HG02884 (cell line): ENCODE results near the gene CREB5.

Source experiments
- ATAC-seq: cut with Tn5 transposase; IDR thresholded peaks from one replicate; pipeline ENCODE4 v1.9.1; 2021; ENCODE audit warnings: mild to moderate bottlenecking, moderate library complexity; ENCODE audit not compliant: unreplicated experiment

CREB5 gene

DNA sequence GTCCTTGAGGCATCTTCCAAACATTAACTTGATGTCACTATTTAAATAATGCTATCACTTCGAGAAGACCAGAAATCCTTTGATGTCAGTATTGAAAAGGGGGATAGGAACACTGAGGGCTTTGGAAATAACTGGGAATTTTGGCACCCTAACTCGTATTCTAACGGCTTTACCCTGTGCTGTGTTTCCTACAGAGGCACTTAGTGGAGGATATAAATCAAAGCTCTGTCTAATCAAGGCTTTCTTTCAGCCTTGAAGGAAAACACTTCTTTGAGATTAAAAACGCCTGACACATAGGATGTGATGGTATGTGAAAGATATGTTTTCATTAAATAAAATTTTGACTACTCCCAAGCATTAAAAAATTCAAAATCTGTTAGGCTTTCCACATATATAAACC is 62.3 kb downstream of the CREB5 start:
- no peak for ATAC-seq

DNA sequence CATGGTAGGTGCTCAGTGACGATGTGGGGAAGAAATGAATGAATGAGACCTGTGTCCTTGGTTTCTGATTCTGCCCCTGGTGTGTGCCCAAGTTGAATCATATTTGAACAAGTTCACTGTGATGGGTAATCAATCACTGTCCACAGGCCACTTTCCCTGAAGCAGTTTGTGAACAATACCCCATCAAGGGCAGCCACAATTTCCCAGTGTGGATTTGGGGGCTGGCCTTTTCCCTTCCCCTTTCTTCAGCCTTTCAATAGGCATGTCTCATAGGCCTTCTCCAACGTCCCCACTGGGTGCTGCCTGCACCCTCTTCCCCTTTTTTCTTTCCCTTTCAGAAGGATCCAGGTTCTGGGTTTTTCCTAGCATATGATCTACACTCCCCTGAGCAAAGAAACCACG is 64.7 kb downstream of the CREB5 start:
- no peak for ATAC-seq

DNA sequence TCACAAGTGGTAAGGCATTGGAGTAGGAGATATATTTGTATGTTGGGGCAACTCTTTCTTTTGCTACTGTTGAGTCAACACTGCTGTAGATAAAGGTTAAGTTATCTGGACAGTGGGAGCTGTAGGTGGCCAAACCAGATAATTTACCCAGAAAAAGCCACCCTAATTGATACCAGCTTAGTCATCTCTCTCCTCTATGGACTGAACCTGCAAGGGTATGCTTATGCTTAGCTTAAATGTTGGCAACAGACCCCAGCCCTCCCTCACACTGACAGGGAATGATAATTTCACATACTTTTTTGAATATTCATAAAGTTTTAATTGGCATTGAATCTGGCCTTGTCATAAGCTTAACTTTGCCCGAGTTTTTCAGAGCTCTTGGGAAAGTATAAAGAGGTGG is 66.3 kb downstream of the CREB5 start:
- ATAC-seq: no peak

DNA sequence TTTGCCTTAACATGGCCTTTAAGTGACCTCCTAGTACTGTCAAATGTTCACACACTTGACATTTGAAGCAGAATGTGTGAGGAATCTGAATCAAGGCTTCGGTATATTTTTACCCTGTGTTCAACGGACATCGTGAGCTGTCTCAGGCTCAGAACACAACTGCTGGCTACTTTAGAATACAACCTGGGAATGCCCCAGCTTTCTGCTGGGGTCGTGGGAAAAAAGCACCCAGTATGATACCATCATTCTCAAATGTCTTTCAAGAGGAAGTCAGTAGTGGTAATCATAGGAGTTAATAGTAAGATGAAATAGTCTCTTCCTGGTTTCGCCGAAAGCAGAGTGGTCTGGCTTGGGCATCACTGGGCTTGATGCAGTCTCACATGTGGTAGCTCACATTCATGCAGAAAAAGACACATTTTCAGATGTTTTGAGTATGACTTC is 67.2 kb downstream of the CREB5 start:
- peak; percentile 55 for ATAC-seq

DNA sequence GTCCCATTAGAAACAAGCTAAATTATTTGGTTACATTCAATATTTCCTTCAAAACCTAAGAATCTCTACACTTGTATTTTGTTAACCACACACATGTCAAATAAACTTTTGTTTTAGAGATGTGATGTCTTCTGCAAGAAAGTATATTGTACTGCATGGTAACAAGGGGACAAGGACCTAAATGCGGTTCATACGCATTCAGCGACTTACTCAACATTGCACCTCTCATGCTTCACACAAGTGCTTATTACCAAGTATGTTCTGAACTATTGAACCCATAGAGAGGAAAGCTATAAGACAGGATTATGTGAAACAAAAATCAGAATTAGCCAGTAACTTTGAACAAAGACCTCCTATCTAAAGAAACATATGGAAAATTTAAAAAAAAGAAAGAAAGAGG is 68.3 kb downstream of the CREB5 start:
- no peak for ATAC-seq

DNA sequence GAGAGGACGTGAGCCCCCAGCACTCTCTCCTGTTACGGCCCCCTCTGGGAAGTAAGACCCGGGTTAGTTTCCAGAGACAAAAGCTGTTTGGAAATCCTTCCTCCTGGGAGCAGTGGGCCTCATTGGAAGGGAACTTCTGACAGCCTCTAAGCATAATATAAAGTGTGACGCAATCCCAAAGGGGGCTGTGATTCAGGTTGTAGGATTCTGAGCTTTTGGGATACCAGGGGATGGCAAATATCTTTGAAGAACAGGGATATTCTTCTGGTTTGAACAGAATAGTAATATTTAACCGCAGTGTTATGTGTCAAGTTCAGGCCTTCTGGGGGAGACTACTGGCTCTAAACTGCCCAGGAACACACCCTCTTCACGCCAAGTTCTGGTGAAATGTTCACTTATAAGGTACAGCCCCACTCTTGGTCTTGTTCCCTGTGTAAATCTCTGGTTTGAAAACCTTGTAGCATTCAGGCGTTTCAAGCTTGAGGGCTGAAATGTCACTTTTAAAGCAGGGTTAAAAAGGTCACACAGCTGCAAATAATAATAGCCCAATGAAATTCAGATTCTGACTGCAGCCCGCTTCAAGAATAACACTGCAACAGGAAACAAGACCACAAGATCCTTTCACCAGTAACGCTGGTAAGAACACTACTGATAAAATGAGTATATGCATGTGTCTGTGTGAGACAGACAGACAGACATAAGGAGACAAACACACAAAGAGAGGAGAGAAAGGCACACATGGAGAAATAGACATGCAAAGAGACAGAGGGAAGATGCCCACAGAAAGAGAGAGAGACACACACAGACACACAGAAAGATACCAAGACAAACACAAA is 69.0 kb downstream of the CREB5 start:
- peak; percentile 73 for ATAC-seq

DNA sequence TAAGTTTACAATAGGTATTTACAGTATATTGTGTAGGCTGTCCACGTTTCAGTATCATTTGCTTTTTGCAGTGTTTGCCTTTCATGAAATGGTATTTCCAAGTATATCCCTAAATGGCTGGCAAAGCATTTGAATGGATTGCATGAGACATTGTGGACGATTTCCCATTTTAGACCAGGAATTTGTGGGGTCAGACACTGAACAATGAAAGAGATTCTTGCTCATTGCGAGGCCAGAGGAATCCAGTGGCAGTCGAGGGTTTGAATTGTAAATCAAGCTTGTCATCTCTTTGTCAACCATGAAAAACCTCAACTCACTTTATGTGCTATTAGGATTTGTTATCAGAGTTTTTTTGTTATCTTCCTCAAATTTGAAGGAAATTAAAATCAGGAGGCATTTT is 70.8 kb downstream of the CREB5 start:
- no peak for ATAC-seq

DNA sequence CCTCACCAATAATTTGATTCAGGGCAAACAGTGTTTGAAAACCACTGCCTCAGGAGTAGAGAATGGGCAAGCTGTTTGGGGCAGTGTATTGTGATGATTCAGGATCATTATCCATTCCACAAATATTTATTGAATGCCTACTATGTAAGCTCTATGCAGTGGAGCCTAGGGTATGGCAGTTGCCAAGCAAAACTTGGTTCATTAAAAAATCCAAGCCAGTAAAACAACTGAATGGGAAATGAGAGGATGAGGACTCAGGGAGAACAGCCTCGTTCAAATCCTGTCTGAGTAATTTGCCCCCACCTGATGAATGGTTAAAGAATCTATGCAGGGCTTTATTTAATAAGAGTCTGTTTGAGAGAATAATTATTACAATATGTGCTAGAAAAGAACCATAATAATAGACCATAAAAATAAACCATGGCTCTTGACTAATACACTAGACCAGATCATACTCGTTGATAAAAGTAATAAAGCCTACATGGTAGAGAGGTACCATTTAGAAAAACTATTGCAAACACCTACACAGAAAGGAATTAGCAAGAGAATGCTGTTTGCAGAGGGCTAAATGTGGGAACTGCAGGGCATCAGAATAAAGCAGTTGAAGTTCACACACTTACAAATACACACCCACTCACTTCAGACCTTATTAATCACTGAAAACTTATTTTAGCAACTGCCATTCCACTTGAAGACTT is 71.7 kb downstream of the CREB5 start:
- no peak for ATAC-seq

DNA sequence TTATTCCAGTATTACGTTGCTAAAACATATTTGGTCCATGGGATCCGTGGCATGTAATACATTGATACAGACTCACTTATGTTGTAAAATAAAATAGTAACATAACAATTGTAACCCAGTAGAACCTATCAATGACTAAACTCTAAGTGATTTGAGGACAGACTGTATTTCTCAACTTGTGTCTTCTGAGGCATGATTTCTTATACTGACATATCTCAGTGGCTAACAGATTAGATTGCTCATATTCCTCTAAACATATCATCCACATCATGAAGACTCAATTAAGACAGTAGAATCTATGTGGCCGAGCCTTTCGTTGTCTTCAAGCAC is 72.3 kb downstream of the CREB5 start:
- ATAC-seq: no peak

DNA sequence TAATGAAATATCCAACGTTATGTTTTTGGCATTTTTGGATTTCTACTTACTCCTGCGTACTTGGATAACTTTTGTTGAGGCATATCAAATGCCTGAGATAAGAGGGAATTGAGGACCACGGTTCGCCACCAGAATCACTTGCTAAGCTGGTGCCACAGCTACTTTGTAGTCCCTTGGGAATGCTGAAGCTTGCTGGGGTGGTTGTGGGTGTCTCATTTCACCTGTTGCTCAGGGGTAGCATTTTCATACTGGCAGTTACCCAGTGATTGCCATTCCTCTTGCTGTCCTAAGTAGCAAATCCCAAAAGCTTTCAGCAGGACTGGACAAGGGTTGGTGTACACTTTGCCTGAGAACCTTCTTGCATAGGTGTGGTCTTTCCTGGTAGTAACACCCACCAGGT is 75.2 kb downstream of the CREB5 start:
- no peak for ATAC-seq

DNA sequence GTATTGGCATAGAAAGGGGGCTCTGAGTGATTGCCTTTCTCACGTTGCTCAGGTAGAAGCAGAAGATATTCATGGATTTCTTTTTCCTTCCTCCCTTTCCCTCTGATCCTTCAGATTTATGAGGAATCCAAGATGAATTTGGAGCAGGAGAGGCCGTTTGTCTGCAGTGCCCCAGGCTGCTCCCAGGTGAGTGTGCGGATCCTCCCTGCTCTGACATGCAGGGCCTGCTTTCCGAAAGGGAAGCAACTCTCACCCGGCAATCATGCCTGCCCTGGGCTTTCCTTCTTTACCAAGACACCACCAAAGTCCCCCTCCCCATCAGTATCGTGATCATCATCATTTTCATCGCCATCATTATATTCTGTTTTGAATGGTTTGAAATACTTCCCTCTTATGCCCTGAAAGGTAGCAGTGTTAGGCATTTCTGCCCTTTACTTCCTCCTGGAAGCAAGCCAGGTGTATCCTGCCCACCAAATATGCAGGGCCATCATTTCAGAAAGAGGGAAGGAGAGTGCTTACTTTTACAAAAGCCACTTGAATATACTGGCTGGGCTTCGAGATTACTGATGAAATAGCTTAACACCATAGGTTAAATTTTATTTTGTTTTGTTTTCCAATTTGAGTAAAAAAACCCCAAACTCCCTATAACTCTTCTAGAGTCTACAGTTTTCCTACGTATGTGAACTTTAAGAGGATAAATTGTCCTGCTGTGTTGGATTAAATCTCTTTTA is 75.9 kb downstream of the CREB5 start:
- no peak for ATAC-seq

DNA sequence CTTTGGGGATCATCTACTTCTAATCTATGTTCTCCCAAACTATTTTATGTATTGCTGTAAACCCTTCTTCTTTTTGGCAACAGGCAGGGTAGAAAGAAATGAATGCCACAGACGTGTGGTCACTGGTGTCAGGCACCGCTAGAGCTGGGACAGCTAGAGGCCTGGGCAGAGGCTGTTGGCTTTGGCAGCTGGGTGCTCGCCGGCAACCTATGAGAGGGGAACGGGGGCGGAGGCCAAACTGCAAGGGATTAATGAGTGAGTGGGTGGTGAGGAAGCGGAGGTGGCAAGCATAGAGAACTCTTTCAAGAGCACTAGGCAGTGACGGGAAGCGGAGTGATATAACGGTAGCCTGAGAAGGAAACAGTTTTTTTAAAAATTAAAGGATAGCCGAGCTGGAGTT is 78.5 kb downstream of the CREB5 start:
- ATAC-seq: no peak

DNA sequence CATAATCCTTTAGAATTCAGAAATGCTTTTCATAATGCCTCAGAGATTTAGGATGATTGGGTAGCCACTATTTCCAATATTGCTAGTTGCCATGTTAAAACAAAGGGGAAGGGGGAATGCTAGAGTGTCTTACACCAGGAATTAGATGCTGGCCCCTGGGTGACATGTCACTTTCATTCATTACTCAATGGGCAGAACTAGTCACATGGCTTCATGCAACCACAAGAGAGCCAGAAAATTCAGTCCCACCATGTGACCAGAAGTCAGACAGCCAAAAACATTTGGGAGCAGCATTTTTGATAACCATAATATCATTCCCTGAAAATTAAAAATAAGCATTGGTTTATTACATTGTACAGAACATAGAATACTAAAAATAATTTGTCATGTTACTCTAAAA is 81.2 kb downstream of the CREB5 start:
- ATAC-seq: no peak

DNA sequence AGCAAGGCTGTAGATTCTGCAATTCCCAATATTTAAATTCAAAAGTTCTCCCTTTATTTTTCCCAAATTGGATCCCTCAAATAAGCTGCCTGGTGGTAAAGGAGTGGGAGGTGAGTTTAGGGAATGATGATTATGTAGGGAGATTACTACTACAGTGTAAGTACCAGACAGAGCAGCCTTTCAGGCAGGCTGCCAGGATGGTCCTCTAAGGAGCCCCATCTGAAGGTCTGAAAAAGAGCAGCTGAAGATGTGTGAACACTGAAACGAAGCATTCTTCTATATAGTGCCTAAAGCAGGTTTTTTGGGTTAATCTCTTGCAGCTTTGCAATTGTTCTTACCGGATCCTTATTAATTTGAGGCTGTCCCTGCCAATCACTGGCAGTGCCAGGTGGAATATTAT is 84.7 kb downstream of the CREB5 start:
- ATAC-seq: no peak

DNA sequence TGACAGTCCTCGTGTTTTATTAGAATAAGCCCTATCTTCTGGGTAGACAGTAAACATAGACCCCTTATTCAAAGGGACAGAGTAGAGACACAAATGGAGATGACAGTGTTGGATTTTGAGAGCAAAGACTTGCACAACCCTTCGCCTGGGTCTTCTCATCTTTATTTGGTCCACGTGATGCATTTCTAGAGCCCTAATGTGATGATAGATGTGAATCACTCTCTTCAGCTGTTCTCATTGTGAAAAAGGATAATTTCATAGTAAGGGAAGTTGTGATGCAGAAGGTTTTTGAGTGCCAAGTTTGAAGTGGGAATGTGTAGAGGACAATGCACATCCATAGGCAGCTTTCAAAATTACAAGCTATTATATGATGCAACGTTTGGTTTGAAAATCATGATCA is 86.3 kb downstream of the CREB5 start:
- ATAC-seq: no peak

DNA sequence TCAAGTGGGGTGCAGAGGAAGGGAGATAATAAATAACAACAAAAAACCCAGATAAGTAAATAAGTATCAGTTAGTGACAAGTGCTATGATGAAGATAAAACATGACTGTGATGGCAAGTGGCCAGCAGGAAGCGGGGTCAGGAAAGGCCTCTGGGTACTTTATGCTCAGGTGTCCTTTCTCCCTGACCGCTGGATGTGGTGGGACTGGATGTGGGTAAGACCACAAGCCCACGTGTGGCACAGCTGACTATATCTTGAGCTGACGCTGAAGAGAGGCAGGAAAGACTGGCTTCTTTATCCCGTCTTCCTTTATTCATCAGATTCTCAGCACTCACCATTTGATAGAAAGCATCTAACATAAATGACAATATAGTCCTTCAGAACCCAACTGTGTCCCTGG is 87.8 kb downstream of the CREB5 start:
- ATAC-seq: no peak

DNA sequence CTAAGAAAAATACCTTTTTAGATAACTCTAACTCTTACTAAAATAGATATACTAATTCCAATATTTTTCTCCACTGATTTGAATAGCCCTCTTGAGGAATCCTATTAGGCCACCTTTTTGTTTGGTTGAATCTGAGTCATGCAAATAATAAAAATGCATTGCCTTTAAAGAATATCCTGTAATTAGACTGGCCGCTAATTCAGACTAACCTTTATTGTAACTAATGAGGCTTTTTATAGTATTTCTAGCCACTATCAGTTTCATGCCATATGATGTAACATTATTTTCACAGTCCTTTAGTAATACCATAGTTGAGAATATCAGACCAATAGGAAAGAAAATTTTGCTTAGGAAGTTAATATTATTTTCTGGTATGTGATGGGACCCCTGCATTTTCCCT is 90.1 kb downstream of the CREB5 start:
- no peak for ATAC-seq

DNA sequence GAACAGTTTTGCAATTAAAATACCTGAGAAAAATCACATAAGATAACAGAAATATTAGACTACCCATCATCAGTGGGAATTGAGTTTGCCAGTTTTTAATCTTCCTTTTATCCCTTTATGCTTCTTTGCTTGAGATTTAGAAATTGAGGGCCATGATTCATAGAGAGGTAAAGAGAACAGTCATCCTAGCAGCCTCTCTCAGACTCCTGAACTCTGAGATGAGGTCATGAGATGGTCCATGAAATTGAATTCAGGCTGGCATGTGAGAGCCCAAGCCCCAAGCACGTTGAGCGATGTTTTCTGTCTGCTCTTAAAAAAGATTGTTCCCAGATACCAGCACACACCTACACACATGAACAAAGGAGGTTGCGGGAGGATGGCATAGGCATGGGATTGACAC is 91.1 kb downstream of the CREB5 start:
- ATAC-seq: no peak

DNA sequence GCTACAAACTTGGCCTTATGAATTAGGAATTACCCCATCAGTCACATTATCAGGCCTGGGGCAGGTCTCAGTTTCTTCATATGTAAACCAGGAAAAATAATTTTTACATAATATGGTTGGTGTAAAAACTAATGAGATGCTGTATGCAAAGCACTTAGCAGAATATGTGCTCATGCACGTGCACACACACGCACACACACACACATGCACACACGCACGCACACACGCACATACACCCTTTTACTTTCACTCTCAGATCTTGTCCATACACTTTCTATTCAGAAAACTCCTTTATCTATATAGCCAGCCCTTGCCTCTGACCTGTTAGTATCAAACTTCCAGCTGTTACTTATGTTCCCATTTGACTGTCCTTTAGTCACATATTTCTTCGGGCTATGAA is 92.7 kb downstream of the CREB5 start:
- no peak for ATAC-seq

DNA sequence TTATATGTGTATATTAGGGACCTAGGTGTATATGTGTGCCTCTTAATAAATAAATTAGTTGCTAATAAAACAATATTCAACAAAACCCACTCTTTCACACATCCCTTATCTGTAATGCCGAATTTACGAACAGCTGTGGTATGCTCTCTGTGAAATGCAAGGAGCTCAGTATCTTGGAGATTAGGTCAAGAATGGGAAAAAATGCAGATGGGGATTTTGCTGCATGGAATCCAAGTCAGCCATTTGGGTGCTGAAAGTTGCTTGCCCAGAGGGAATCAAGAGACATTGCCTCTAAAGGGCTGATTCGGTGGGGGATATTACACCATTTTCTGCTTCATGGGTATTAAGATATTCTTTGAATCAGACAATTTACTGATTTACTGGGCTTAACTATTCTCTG is 93.5 kb downstream of the CREB5 start:
- no peak for ATAC-seq

DNA sequence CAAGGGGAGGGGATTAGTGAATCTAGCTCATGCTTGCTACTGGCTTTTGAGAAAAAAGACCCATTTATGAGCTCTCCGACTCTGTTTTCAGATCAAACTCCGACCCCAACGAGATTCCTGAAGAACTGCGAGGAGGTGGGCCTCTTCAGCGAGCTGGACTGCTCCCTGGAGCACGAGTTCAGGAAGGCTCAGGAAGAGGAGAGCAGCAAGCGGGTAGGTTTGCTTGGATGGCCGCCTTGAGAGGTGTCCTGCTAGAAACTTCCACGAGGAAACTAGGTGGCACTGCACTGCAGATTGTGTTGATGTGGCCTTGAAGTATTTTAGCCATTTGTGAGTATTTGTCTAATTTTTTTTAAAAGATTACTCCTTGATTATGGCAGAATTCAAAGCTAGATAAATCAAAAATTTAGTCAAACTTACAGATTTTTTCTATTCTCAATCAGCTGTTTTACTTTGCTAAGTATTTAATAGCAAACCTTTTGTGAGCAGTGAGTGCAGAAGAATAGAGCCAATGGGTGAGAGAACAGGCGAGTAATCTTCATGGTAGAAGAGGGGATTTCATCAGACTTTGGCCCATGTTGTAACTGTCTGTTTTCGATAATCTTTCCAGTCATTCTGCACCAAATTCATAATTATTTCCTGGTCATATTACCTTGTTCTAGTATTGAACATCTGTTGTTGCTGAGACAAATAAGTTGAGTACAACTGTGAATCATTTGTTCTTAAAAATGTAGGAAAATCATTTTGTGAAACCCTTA is 95.4 kb downstream of the CREB5 start:
- ATAC-seq: no peak
